ENCODE measurements around the gene COX14. TPM values are rescaled to one million over a fixed set of nuclear protein-coding genes. Genes with fewer than 3 reads are reported as not detected.

Gene COX14
- total RNA-seq, 1 experiment from 2014 or later: 41.0 TPM

DNA sequence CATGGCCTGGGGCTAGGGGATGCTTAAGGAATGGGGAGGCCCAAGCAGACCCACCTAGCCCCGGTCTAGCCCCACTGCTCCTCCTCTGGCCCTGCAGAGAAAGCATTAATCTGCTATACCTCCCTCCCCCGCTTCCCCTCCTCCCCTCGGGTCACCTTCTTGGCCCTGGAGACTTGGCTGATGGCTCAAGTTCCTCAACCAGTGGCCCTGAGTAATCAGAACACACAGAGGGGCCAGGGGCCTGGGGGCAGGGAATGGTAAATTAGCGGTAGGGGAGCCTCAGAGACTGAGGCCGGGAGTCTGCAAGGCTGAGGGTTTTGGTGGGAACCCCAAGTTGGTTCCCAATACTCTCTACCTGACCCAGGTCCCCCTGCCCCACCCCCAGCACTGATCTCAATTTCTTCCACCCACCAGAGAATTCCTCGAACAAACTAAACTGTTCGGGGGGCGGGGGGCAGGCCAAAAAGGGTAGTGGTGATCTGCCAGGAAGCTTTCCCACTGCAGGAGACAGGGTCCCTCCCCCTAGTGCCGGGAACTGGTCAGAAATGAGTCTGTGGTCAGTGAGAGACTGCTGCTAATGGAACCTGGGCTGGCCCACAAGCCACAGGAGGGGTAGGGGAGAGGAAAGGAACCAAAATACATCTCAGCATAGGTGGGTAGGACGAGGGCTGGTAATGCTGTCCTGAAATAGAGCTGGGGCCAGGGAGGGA is 39.7 kb upstream of the COX14 start:
- 0 out of 4 replicates have a peak, but pooled peaks cover 0 to 2% of the 10 kb centered on the region in 2 experiments for H3K36me3 ChIP-seq (ENCODE audit: control insufficient read depth in 1 of 2, insufficient read depth in 2 of 2, low read length in 2 of 2)
- no peak overlapping the region for H3K9ac ChIP-seq (ENCODE audit: low read length)
- H3K4me2 ChIP-seq (ENCODE audit: low read length): no peak overlapping the region
- H3K4me1 ChIP-seq (ENCODE audit: control insufficient read depth in 1 of 2, insufficient read depth in 2 of 2, low read length in 2 of 2): peaks cover 0 to 16% of the 10 kb centered on the region in 2 experiments; a peak in 1 of 4 replicates
- H3K79me2 ChIP-seq (ENCODE audit: insufficient read depth, low read length): no peaks in the 10 kb centered on the region
- no peak overlapping the region for H3K4me3 ChIP-seq (replicated peaks in 1 of 2; ENCODE audit: low read depth in 1 of 2, low read length in 2 of 2)
- H4K20me1 ChIP-seq (ENCODE audit: insufficient read depth): no peaks in the 10 kb centered on the region; the same call in 1 of the 2 replicates
- ATAC-seq: no peak
- no peaks in the 10 kb centered on the region for H3K9me2 ChIP-seq (ENCODE audit: insufficient read depth)
- CTCF ChIA-PET: interaction anchor here (1.2 to 3.3 kb wide), 2 partner anchors 105 kb away, joined by 4 to 65 read pairs; no protein-coding TSS in a partner anchor
- no peak overlapping the region for H3K27ac ChIP-seq (ENCODE audit: low read depth, low read length)
- TF ChIP-seq FOSL1 (IDR thresholded peaks at IDR 0.05; ENCODE audit: low read depth) (no peak), RAD21 (IDR thresholded peaks at IDR 0.05; ENCODE audit: low read depth) (no peak), EGR1 (IDR thresholded peaks at IDR 0.05; ENCODE audit: low read depth) (no peak), SP1 (IDR thresholded peaks at IDR 0.05; ENCODE audit: low read depth) (no peak)
- TF ChIP-seq, protein P1, sequence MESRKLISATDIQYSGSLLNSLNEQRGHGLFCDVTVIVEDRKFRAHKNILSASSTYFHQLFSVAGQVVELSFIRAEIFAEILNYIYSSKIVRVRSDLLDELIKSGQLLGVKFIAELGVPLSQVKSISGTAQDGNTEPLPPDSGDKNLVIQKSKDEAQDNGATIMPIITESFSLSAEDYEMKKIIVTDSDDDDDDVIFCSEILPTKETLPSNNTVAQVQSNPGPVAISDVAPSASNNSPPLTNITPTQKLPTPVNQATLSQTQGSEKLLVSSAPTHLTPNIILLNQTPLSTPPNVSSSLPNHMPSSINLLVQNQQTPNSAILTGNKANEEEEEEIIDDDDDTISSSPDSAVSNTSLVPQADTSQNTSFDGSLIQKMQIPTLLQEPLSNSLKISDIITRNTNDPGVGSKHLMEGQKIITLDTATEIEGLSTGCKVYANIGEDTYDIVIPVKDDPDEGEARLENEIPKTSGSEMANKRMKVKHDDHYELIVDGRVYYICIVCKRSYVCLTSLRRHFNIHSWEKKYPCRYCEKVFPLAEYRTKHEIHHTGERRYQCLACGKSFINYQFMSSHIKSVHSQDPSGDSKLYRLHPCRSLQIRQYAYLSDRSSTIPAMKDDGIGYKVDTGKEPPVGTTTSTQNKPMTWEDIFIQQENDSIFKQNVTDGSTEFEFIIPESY (IDR thresholded peaks at IDR 0.05; ENCODE audit: extremely low read depth, insufficient replicate concordance, low read length): no peak
- no TSS peak for BruUV-seq (replicated peaks)
- intact Hi-C loops (cut with micrococcal nuclease): no loop called here
- no peaks in the 10 kb centered on the region for H3K27me3 ChIP-seq (ENCODE audit: insufficient read depth, low read length)
- RAD21 ChIA-PET (ENCODE audit: low non-redundant PET in 1 of 2, low total read pairs in 2 of 2, uncharacterized antibody in 2 of 2, unreplicated experiment in 2 of 2): no interaction called here
- no peak overlapping the region for H2AFZ ChIP-seq (ENCODE audit: low read depth, low read length, poor library complexity, severe bottlenecking)
- no peak for DNase-seq (ENCODE audit: low read depth, low spot score)
- POLR2A ChIA-PET: no interaction called here
- H3K9me3 ChIP-seq (ENCODE audit: control insufficient read depth in 1 of 2, insufficient read depth in 1 of 2, low read depth in 1 of 2, low read length in 2 of 2): no peaks in the 10 kb centered on the region

- Histone ChIP-seq H3K4me2 (ENCODE audit: low read length) (no peak overlapping the region), H3K9me2 (ENCODE audit: insufficient read depth) (no peaks in the 10 kb centered on the region), H3K79me2 (ENCODE audit: insufficient read depth, low read length) (no peaks in the 10 kb centered on the region), H3K9ac (ENCODE audit: low read length) (no peak overlapping the region), H3K27me3 (ENCODE audit: insufficient read depth, low read length) (no peaks in the 10 kb centered on the region), H3K4me3 (replicated peaks in 1 of 2; ENCODE audit: low read depth in 1 of 2, low read length in 2 of 2) (no peak overlapping the region), H3K36me3 (ENCODE audit: control insufficient read depth in 1 of 2, insufficient read depth in 2 of 2, low read length in 2 of 2) (0 out of 4 replicates have a peak, but pooled peaks cover 0 to 2% of the 10 kb centered on the region in 2 experiments), H3K27ac (ENCODE audit: low read depth, low read length) (no peak overlapping the region), H4K20me1 (ENCODE audit: insufficient read depth) (no peaks in the 10 kb centered on the region; the same call in 1 of the 2 replicates), H3K9me3 (ENCODE audit: control insufficient read depth in 1 of 2, insufficient read depth in 1 of 2, low read depth in 1 of 2, low read length in 2 of 2) (no peaks in the 10 kb centered on the region), H3K4me1 (ENCODE audit: control insufficient read depth in 1 of 2, insufficient read depth in 2 of 2, low read length in 2 of 2) (peaks cover 0 to 16% of the 10 kb centered on the region in 2 experiments; a peak in 1 of 4 replicates), H2AFZ (ENCODE audit: low read depth, low read length, poor library complexity, severe bottlenecking) (no peak overlapping the region)
- no TSS peak for BruUV-seq (replicated peaks)
- TF ChIP-seq POLR2A (IDR thresholded peaks at IDR 0.05; ENCODE audit: borderline replicate concordance, extremely low read depth, insufficient read depth, insufficient read length) (no peak), SIN3A (IDR thresholded peaks at IDR 0.05; ENCODE audit: low read depth) (no peak)
- ATAC-seq: no peak
- ChIA-PET POLR2A (no interaction called here), CTCF (interaction anchor here (1.2 kb wide), 1 partner anchor 106 kb away, joined by 4 read pairs; no protein-coding TSS in a partner anchor), RAD21 (ENCODE audit: low non-redundant PET in 1 of 2, low total read pairs in 2 of 2, uncharacterized antibody in 2 of 2, unreplicated experiment in 2 of 2) (no interaction called here)
- no peak for DNase-seq (ENCODE audit: low read depth, low spot score)
- intact Hi-C loops (cut with micrococcal nuclease): no loop called here
Observed at GRCh38 chr12:50073206-50073605, 38.8 kb upstream of the COX14 start.

All from HCT116 (cell line).